WTC11 (cell line): ENCODE data around the gene RASGRF2. TPM values are rescaled to one million over a fixed set of nuclear protein-coding genes. Genes with fewer than 3 reads are reported as not detected.

ENCODE experiments used
- ATAC-seq: fragments of 200-7000 bp; cut with Tn5 transposase; 2 replicates; pipeline ENCODE4 v1.10.0; 2021; ENCODE audit warnings: mild to moderate bottlenecking, moderate library complexity
- CTCF ChIA-PET: fragments of 300-600 bp; sonication (Branson Sonifier 250); formaldehyde crosslinking; loops from one replicate; lab custom pipeline; 2021; ENCODE audit warnings: antibody characterized with exemption; lab: Charles Lee
- POLR2A ChIA-PET: fragments of 350-600 bp; sonication (Branson Sonifier 250); formaldehyde crosslinking; loops from one replicate; lab custom pipeline; 2021; ENCODE audit warnings: antibody characterized with exemption; lab: Charles Lee
- DNase-seq: peaks from one replicate; pipeline ENCODE4 v3.0.0; 2021; ENCODE audit warnings: low spot score
- H3K27ac Mint-ChIP-seq: 2 replicates; pipeline ENCODE4 v1.8.0; 2021; ENCODE audit warnings: mixed read lengths
- H3K27me3 Mint-ChIP-seq: 2 replicates; pipeline ENCODE4 v1.8.0; 2021; ENCODE audit warnings: low read depth, mild to moderate bottlenecking, moderate library complexity, mixed read lengths
- H3K36me3 Mint-ChIP-seq: 2 replicates; pipeline ENCODE4 v1.8.0; 2021; ENCODE audit warnings: mixed read lengths
- H3K4me1 Mint-ChIP-seq: 2 replicates; pipeline ENCODE4 v1.8.0; 2022; ENCODE audit warnings: mixed read lengths
- H3K4me3 Mint-ChIP-seq: 2 replicates; pipeline ENCODE4 v1.8.0; 2021; ENCODE audit warnings: mild to moderate bottlenecking, moderate library complexity, mixed read lengths
- H3K9me3 Mint-ChIP-seq: 2 replicates; pipeline ENCODE4 v1.8.0; 2021; ENCODE audit warnings: mixed read lengths
- CREM ChIP-seq: sonication (generic); formaldehyde crosslinking; IDR thresholded peaks from 2 replicates; pipeline ENCODE4 v1.8.1; 2022; ENCODE audit warnings: mild to moderate bottlenecking, missing genetic modification reagents, moderate library complexity
- NFE2L1 ChIP-seq: sonication (generic); formaldehyde crosslinking; IDR thresholded peaks from 2 replicates; pipeline ENCODE4 v1.8.1; 2023; ENCODE audit warnings: missing genetic modification reagents
- NR3C1 ChIP-seq: sonication (generic); formaldehyde crosslinking; conservative IDR thresholded peaks from 2 replicates; pipeline ENCODE4 v1.8.1; 2023; ENCODE audit warnings: low read depth, mild to moderate bottlenecking, missing genetic modification reagents
- OVOL2 ChIP-seq: fragments of 250-450 bp; sonication (Bioruptor Pico); IDR thresholded peaks from 2 replicates; pipeline ENCODE4 v1.9.0; 2021; ENCODE audit warnings: mild to moderate bottlenecking, borderline replicate concordance
- TEAD4 ChIP-seq: sonication (generic); formaldehyde crosslinking; IDR thresholded peaks from 2 replicates; pipeline ENCODE4 v1.8.0; 2022; ENCODE audit warnings: mild to moderate bottlenecking, missing genetic modification reagents
- total RNA-seq: library from RNA; stranded (reverse); gene quantifications from 3 replicates; pipeline ENCODE4 v1.2.3, GENCODE V29; 2021
- TF ChIP-seq, protein P1 (sequence below): sonication (generic); formaldehyde crosslinking; conservative IDR thresholded peaks from 2 replicates; pipeline ENCODE4 v1.8.1; 2023; ENCODE audit warnings: mild to moderate bottlenecking, low read depth, missing genetic modification reagents, moderate library complexity
- TF ChIP-seq, protein P2 (sequence below): sonication (generic); formaldehyde crosslinking; conservative IDR thresholded peaks from 2 replicates; pipeline ENCODE4 v1.8.1; 2022; ENCODE audit warnings: mild to moderate bottlenecking, missing genetic modification reagents
- TF ChIP-seq, protein P3 (sequence below): sonication (generic); formaldehyde crosslinking; IDR thresholded peaks from 2 replicates; pipeline ENCODE4 v1.8.1; 2022; ENCODE audit warnings: missing genetic modification reagents, borderline replicate concordance
- TF ChIP-seq, protein P4 (sequence below): sonication (generic); formaldehyde crosslinking; IDR thresholded peaks from 2 replicates; pipeline ENCODE4 v1.8.0; 2023; ENCODE audit warnings: missing genetic modification reagents, mild to moderate bottlenecking, borderline replicate concordance
- TF ChIP-seq, protein P5 (sequence below): fragments of 250-450 bp; sonication (Bioruptor Pico); IDR thresholded peaks from 2 replicates; pipeline ENCODE4 v1.9.0; 2021; ENCODE audit warnings: mild to moderate bottlenecking
- TF ChIP-seq, protein P6 (sequence below): sonication (generic); formaldehyde crosslinking; IDR thresholded peaks from 2 replicates; pipeline ENCODE4 v1.8.0; 2022; ENCODE audit warnings: mild to moderate bottlenecking, missing genetic modification reagents
- TF ChIP-seq, protein P7 (sequence below): sonication (generic); formaldehyde crosslinking; IDR thresholded peaks from 2 replicates; pipeline ENCODE4 v1.8.1; 2022; ENCODE audit warnings: low read depth, mild to moderate bottlenecking, moderate library complexity, missing genetic modification reagents, borderline replicate concordance
- TF ChIP-seq, protein P8 (sequence below): sonication (generic); formaldehyde crosslinking; IDR thresholded peaks from 2 replicates; pipeline ENCODE4 v1.8.1; 2023; ENCODE audit warnings: mild to moderate bottlenecking, missing genetic modification reagents
- TF ChIP-seq, protein P9 (sequence below): sonication (generic); formaldehyde crosslinking; IDR thresholded peaks from 2 replicates; pipeline ENCODE4 v1.8.1; 2023; ENCODE audit warnings: mild to moderate bottlenecking, missing genetic modification reagents, moderate library complexity
- TF ChIP-seq, protein P10 (sequence below): sonication (generic); formaldehyde crosslinking; IDR thresholded peaks from 2 replicates; pipeline ENCODE4 v1.8.0; 2023; ENCODE audit warnings: mild to moderate bottlenecking, missing genetic modification reagents

RASGRF2 gene
- total RNA-seq, 1 experiment from 2014 or later, result 17.6 TPM

DNA sequence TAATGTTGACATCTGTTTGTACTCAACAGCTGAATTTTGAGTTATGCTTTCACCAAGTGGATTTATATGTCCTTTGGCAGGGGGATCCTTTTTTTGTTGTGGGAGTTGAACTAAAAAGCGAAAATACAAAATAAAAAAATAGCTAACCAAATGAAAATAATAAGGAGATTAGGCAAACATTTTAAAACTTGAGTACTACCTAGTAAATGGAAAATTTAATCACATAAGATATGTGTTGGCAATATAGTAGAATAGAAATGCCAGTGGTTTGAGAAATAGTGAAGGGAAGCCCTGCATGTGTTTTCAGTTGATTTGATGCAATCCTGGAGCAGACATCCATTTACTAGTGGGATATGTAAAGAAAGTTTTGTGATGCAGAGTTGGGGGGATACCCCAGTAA, 98.0 kb downstream of the RASGRF2 start:
- Mint-ChIP-seq H3K27ac (no peak overlapping the region), H3K4me1 (no peaks in the 10 kb centered on the region), H3K27me3 (no peaks in the 10 kb centered on the region), H3K36me3 (no peaks in the 10 kb centered on the region), H3K4me3 (no peak overlapping the region), H3K9me3 (no peaks in the 10 kb centered on the region)
- ChIA-PET POLR2A (no interaction called here), CTCF (no interaction called here)
- DNase-seq, result no peak
- no peak for ATAC-seq
- TF ChIP-seq CREM (CRISPR knock-in tag) (no peak), NFE2L1 (no peak), OVOL2 (CRISPR knock-in tag) (no peak), NR3C1 (no peak), TEAD4 (CRISPR knock-in tag) (no peak)
- TF ChIP-seq, protein P1, sequence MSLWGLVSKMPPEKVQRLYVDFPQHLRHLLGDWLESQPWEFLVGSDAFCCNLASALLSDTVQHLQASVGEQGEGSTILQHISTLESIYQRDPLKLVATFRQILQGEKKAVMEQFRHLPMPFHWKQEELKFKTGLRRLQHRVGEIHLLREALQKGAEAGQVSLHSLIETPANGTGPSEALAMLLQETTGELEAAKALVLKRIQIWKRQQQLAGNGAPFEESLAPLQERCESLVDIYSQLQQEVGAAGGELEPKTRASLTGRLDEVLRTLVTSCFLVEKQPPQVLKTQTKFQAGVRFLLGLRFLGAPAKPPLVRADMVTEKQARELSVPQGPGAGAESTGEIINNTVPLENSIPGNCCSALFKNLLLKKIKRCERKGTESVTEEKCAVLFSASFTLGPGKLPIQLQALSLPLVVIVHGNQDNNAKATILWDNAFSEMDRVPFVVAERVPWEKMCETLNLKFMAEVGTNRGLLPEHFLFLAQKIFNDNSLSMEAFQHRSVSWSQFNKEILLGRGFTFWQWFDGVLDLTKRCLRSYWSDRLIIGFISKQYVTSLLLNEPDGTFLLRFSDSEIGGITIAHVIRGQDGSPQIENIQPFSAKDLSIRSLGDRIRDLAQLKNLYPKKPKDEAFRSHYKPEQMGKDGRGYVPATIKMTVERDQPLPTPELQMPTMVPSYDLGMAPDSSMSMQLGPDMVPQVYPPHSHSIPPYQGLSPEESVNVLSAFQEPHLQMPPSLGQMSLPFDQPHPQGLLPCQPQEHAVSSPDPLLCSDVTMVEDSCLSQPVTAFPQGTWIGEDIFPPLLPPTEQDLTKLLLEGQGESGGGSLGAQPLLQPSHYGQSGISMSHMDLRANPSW (CRISPR knock-in tag), result no peak
- TF ChIP-seq, protein P2, sequence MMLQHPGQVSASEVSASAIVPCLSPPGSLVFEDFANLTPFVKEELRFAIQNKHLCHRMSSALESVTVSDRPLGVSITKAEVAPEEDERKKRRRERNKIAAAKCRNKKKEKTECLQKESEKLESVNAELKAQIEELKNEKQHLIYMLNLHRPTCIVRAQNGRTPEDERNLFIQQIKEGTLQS (CRISPR knock-in tag), result no peak
- TF ChIP-seq, protein P3, sequence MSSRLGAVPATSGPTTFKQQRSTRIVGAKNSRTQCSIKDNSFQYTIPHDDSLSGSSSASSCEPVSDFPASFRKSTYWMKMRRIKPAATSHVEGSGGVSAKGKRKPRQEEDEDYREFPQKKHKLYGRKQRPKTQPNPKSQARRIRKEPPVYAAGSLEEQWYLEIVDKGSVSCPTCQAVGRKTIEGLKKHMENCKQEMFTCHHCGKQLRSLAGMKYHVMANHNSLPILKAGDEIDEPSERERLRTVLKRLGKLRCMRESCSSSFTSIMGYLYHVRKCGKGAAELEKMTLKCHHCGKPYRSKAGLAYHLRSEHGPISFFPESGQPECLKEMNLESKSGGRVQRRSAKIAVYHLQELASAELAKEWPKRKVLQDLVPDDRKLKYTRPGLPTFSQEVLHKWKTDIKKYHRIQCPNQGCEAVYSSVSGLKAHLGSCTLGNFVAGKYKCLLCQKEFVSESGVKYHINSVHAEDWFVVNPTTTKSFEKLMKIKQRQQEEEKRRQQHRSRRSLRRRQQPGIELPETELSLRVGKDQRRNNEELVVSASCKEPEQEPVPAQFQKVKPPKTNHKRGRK, result no peak
- TF ChIP-seq, protein P4, sequence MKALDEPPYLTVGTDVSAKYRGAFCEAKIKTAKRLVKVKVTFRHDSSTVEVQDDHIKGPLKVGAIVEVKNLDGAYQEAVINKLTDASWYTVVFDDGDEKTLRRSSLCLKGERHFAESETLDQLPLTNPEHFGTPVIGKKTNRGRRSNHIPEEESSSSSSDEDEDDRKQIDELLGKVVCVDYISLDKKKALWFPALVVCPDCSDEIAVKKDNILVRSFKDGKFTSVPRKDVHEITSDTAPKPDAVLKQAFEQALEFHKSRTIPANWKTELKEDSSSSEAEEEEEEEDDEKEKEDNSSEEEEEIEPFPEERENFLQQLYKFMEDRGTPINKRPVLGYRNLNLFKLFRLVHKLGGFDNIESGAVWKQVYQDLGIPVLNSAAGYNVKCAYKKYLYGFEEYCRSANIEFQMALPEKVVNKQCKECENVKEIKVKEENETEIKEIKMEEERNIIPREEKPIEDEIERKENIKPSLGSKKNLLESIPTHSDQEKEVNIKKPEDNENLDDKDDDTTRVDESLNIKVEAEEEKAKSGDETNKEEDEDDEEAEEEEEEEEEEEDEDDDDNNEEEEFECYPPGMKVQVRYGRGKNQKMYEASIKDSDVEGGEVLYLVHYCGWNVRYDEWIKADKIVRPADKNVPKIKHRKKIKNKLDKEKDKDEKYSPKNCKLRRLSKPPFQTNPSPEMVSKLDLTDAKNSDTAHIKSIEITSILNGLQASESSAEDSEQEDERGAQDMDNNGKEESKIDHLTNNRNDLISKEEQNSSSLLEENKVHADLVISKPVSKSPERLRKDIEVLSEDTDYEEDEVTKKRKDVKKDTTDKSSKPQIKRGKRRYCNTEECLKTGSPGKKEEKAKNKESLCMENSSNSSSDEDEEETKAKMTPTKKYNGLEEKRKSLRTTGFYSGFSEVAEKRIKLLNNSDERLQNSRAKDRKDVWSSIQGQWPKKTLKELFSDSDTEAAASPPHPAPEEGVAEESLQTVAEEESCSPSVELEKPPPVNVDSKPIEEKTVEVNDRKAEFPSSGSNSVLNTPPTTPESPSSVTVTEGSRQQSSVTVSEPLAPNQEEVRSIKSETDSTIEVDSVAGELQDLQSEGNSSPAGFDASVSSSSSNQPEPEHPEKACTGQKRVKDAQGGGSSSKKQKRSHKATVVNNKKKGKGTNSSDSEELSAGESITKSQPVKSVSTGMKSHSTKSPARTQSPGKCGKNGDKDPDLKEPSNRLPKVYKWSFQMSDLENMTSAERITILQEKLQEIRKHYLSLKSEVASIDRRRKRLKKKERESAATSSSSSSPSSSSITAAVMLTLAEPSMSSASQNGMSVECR (CRISPR knock-in tag), result no peak
- TF ChIP-seq, protein P5, sequence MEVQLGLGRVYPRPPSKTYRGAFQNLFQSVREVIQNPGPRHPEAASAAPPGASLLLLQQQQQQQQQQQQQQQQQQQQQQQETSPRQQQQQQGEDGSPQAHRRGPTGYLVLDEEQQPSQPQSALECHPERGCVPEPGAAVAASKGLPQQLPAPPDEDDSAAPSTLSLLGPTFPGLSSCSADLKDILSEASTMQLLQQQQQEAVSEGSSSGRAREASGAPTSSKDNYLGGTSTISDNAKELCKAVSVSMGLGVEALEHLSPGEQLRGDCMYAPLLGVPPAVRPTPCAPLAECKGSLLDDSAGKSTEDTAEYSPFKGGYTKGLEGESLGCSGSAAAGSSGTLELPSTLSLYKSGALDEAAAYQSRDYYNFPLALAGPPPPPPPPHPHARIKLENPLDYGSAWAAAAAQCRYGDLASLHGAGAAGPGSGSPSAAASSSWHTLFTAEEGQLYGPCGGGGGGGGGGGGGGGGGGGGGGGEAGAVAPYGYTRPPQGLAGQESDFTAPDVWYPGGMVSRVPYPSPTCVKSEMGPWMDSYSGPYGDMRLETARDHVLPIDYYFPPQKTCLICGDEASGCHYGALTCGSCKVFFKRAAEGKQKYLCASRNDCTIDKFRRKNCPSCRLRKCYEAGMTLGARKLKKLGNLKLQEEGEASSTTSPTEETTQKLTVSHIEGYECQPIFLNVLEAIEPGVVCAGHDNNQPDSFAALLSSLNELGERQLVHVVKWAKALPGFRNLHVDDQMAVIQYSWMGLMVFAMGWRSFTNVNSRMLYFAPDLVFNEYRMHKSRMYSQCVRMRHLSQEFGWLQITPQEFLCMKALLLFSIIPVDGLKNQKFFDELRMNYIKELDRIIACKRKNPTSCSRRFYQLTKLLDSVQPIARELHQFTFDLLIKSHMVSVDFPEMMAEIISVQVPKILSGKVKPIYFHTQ (CRISPR knock-in tag), result no peak
- TF ChIP-seq, protein P6, sequence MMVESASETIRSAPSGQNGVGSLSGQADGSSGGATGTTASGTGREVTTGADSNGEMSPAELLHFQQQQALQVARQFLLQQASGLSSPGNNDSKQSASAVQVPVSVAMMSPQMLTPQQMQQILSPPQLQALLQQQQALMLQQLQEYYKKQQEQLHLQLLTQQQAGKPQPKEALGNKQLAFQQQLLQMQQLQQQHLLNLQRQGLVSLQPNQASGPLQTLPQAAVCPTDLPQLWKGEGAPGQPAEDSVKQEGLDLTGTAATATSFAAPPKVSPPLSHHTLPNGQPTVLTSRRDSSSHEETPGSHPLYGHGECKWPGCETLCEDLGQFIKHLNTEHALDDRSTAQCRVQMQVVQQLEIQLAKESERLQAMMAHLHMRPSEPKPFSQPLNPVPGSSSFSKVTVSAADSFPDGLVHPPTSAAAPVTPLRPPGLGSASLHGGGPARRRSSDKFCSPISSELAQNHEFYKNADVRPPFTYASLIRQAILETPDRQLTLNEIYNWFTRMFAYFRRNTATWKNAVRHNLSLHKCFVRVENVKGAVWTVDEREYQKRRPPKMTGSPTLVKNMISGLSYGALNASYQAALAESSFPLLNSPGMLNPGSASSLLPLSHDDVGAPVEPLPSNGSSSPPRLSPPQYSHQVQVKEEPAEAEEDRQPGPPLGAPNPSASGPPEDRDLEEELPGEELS (CRISPR knock-in tag), result no peak
- TF ChIP-seq, protein P7, sequence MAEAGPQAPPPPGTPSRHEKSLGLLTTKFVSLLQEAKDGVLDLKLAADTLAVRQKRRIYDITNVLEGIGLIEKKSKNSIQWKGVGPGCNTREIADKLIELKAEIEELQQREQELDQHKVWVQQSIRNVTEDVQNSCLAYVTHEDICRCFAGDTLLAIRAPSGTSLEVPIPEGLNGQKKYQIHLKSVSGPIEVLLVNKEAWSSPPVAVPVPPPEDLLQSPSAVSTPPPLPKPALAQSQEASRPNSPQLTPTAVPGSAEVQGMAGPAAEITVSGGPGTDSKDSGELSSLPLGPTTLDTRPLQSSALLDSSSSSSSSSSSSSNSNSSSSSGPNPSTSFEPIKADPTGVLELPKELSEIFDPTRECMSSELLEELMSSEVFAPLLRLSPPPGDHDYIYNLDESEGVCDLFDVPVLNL (CRISPR knock-in tag), result no peak
- TF ChIP-seq, protein P8, sequence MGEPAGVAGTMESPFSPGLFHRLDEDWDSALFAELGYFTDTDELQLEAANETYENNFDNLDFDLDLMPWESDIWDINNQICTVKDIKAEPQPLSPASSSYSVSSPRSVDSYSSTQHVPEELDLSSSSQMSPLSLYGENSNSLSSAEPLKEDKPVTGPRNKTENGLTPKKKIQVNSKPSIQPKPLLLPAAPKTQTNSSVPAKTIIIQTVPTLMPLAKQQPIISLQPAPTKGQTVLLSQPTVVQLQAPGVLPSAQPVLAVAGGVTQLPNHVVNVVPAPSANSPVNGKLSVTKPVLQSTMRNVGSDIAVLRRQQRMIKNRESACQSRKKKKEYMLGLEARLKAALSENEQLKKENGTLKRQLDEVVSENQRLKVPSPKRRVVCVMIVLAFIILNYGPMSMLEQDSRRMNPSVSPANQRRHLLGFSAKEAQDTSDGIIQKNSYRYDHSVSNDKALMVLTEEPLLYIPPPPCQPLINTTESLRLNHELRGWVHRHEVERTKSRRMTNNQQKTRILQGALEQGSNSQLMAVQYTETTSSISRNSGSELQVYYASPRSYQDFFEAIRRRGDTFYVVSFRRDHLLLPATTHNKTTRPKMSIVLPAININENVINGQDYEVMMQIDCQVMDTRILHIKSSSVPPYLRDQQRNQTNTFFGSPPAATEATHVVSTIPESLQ (CRISPR knock-in tag), result no peak
- TF ChIP-seq, protein P9, sequence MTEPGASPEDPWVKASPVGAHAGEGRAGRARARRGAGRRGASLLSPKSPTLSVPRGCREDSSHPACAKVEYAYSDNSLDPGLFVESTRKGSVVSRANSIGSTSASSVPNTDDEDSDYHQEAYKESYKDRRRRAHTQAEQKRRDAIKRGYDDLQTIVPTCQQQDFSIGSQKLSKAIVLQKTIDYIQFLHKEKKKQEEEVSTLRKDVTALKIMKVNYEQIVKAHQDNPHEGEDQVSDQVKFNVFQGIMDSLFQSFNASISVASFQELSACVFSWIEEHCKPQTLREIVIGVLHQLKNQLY (CRISPR knock-in tag), result no peak
- TF ChIP-seq, protein P10, sequence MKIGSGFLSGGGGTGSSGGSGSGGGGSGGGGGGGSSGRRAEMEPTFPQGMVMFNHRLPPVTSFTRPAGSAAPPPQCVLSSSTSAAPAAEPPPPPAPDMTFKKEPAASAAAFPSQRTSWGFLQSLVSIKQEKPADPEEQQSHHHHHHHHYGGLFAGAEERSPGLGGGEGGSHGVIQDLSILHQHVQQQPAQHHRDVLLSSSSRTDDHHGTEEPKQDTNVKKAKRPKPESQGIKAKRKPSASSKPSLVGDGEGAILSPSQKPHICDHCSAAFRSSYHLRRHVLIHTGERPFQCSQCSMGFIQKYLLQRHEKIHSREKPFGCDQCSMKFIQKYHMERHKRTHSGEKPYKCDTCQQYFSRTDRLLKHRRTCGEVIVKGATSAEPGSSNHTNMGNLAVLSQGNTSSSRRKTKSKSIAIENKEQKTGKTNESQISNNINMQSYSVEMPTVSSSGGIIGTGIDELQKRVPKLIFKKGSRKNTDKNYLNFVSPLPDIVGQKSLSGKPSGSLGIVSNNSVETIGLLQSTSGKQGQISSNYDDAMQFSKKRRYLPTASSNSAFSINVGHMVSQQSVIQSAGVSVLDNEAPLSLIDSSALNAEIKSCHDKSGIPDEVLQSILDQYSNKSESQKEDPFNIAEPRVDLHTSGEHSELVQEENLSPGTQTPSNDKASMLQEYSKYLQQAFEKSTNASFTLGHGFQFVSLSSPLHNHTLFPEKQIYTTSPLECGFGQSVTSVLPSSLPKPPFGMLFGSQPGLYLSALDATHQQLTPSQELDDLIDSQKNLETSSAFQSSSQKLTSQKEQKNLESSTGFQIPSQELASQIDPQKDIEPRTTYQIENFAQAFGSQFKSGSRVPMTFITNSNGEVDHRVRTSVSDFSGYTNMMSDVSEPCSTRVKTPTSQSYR (CRISPR knock-in tag), result no peak
